GM19025 (cell line): ENCODE data around the gene LARGE1.

Experiments used
- ATAC-seq: cut with Tn5 transposase; IDR thresholded peaks from one replicate; pipeline ENCODE4 v1.9.1; 2021; ENCODE audit warnings: mild to moderate bottlenecking, low read depth, moderate library complexity; ENCODE audit not compliant: unreplicated experiment

Gene LARGE1

GRCh38 chr22:33513388-33514338, 406.6 kb downstream of the LARGE1 start:
- no peak for ATAC-seq

DNA sequence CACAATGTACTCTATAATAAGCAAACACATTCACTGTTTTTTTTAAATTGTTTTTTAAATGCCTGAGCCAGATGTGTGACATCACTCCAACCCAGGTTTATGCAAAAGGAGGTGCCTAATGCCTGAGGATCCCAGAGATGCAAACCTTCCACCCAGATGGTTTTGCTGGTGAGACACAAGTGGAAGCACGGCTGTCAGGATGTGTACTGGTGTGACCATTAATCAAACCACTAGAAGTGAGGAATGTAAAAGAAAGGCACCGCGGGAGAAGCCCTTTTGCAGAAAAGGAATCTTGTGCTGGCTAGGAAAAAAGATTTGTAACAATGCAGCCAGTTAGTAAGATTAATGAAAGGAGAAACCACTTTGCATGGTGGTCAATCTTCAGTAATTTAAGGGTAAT, 407.4 kb downstream of the LARGE1 start:
- no peak for ATAC-seq

DNA sequence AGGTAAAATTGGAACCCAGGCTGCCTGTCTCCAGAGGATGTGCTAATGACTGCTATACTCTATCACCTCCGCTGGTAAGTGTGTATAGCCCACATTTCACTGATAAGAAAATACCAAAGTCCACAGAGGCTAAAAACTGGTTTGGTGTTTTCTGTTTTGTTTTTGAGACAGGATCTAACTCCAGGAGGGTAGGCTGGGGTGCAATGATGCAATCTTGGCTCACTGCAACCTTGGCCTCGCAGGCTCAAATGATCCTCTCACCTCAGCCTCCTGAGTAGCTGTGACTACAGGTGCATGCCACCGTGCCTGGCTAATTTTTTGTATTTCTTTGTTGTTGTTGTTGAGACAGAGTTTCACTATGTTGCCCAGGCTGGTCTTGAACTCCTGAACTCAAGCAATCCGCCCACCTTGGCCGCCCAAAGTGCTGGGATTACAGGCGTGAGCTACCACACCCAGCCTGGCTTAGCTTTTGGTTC, 409.8 kb downstream of the LARGE1 start:
- ATAC-seq, result no peak

GRCh38 chr22:33504941-33505625, 415.2 kb downstream of the LARGE1 start:
- ATAC-seq, result no peak

DNA sequence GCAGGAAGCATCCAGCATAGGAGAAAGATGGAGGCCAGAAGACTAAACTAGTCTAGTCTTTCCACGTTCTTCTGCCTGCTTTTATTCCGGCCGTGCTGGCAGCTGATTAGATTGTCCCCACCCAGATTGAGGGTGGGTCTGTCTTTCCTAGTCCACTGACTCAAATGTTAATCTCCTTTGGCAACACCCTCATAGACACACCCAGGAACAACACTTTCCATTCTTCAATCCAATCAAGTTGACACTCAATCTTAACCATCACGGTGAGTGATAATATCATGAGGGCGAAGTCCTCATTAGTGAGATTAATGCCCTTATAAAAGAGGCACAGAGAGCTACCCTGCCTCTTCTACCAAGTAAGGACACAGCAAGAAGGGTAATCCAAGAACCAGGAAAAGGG, 424.2 kb downstream of the LARGE1 start:
- no peak for ATAC-seq

GRCh38 chr22:33493476-33494205, 426.6 kb downstream of the LARGE1 start:
- no peak for ATAC-seq

DNA sequence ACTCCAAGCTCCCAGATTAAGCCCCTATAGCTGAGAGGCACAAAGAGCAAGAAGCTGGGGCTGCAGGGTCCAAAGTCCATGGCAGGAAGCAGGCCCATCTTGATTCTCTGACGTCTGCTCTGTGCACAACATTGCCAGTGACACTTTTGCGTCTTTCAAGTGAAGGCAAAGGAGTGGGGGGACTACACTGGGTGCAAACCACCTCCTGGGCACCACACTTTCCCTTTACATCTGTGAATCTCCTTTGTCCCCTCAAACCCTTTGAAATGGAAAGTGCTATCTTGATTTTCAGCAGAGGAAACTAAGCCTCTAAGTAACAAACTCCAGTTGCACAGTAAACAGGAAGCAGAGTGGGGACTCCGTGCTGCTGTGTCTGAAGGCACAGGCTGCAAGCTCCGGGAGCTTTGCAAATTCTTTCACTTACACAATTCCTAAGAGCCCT, 428.0 kb downstream of the LARGE1 start:
- ATAC-seq, result no peak

DNA sequence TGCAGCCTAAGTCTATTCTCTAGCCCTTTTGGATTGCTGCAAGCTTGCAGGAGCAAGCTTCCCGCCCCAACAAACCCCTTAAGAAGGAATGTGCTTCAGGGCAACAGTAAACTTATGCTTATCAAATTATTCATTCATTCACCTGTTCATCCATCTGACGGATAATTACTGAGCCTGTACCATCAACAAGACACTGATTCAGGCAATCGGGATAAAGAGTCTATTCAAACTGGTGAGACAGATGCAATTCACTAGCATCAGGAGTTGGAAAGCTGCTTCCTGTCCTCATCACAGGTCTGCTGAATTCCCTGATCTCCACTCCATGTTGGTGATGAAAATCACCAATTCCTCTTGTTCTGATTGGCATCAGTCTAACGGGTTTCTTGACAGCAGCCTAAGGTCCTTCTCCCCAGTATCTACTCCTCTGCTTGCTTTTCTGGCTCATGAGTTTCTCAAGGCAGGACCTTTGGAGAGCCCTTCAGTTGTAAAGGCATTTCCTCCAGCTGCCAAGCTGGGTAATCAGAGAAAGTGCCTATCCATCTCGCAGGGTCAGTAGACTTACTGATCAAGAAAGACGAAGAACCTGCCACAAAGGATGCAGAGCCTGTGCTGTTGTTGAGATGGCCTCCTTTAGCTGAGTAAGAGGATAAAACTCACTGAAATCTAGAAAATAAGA, 433.1 kb downstream of the LARGE1 start:
- ATAC-seq, result no peak

GRCh38 chr22:33481550-33481949, 438.7 kb downstream of the LARGE1 start:
- ATAC-seq, result no peak

DNA sequence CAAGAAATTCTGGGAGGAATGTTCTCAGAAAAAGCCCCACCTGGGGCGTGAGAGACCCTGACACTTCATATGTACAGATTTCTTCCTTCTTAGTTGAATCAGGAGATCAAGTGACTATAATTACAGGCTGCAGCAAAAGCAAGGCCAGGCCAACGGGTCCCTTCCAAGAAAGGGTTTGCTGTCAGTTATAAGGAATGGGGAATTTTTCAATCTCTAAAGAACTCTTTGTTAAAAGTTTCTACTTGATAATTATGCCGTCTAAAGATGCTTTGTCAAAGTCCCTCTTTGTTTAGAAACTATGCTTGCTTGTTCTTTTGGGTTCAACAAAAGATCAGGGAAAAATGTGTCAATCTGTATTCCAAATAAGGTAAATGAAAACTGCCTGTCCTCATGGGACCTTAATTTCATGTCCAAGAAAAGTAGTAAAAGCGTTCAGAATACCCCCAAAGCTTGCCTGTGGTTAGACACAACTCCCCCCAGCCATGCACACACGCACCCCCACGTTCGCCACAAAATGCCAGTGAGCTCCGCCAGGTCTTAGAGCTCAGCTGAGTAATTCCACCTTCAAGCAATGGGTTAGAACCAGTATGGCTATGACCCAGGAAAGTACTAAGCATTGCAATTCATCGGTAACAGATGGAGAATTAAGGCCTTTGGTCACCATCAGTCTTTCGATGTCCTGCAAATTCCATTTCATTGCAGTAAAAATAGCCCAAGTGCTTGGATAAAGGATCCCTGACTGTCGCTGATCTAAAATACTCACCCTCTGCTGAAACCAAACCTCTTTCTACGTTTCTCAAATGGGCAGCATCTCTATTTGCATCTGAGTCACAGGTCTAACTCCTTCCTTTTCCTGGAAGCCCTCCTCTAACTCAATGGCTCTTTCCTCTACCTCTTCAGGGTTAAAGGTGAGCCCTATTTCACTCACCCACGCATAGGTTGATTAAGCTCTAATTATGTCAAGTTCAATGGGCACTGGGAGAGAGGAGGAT, 442.9 kb downstream of the LARGE1 start:
- ATAC-seq, result no peak

- no peak for ATAC-seq
Measured at GRCh38 chr22:33476716-33477115, 443.6 kb downstream of the LARGE1 start.

- ATAC-seq, result no peak
Measured at GRCh38 chr22:33476206-33476605, 444.1 kb downstream of the LARGE1 start.

DNA sequence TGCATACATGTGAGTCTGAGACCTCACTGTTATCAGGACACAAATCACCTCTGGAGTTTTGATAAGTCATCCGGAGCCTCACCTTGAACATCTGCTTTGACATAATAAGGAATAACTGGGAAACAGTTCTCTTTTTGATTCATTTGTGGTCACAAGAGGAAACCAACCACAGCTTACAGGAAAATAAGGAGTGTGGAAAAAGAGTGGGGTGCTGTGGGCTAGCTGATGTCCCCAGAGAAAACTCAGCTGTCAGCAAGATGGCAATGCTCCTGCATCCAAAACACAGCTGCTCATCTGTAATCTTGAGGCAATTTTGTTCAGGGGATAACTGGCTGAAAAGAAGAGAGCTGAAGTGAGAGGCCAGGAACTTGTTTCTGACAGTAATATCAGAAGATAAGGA, 445.7 kb downstream of the LARGE1 start:
- no peak for ATAC-seq

GRCh38 chr22:33472462-33473344, 447.6 kb downstream of the LARGE1 start:
- ATAC-seq, result peak; percentile 50

- no peak for ATAC-seq
Measured at GRCh38 chr22:33470456-33470855, 449.8 kb downstream of the LARGE1 start.

DNA sequence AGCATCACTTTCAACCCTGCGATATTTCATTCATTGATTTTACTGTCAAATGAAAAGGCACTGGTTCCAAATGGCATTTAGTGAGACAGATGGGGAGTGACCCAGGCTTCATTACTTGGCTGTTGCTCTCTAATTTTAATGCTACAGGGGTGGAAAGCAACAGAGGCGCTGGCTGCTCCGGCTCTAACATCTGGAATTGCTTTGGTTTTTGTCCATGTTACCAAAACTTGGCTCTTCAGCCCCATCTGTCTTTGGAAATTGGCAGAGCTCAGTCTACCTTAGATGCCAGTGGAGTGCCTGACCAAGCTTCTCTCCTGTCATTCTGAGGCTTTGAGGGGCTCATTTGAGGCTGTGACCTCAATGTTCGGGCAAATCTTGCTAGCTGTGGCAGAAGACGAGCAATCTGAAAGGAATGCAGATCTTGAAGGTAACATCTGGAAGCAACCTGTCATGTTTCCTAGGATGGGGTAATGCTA, 452.6 kb downstream of the LARGE1 start:
- no peak for ATAC-seq

GRCh38 chr22:33467080-33467479, 453.2 kb downstream of the LARGE1 start:
- ATAC-seq, result no peak

DNA sequence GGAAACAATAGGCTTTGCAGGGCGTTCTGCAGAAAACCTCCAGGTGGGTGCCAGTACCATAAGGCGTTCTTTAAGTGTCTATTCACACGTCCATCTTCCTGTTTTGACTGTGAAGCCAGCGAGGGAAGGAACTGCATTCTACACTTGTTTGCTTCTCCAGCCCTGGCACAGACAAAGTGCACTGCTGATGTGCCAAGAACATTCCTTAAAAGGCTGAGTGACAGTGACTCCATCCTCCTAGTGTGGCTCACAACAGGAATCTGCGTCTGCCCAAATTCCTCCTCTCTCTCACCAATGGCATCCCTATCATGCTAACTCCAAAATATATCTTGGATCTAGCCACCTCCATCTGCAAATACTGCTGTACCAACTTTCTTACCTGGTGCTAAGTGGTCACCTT, 454.7 kb downstream of the LARGE1 start:
- no peak for ATAC-seq
